Heart left ventricle (tissue), 16 donors: ENCODE measurements around the gene KCNAB1. TPM values are rescaled to one million over a fixed set of nuclear protein-coding genes. Genes with fewer than 3 reads are reported as not detected.

ENCODE experiments used
- ATAC-seq, 4 donors: fragments of 200-7000 bp; cut with Tn5 transposase; one replicate each; pipeline ENCODE4 v1.9.1; 2020 to 2022; ENCODE audit warnings: moderate library complexity in 4 of 4, mild to moderate bottlenecking in 3 of 4, moderate number of reproducible peaks in 1 of 4
- DNase-seq, 5 donors: peaks; one replicate each; pipeline ENCODE4 v3.0.0-alpha.2; 2020
- H3K27ac ChIP-seq, 12 donors: fragments of 200-600 bp; sonication (generic) in 4 of 12; one replicate each; pipeline versions ENCODE4 v1.5.0 to v1.8.0; 2016 to 2022; ENCODE audit warnings: mild to moderate bottlenecking in 2 of 12
- H3K27me3 ChIP-seq, 9 donors: fragments of 200-600 bp; sonication (generic) in 2 of 9; one replicate each; pipeline versions ENCODE4 v1.5.1 to v1.8.0; 2016 to 2022; ENCODE audit warnings: mild to moderate bottlenecking in 3 of 9
- H3K36me3 ChIP-seq, 9 donors: fragments of 200-600 bp; sonication (generic) in 2 of 9; one replicate each; pipeline versions ENCODE4 v1.5.0 to v1.8.0; 2018 to 2022; ENCODE audit warnings: mild to moderate bottlenecking in 2 of 9
- H3K4me1 ChIP-seq, 12 donors: fragments of 200-600 bp; sonication (generic) in 4 of 12; one replicate each; pipeline versions ENCODE4 v1.5.0 to v1.8.0; 2016 to 2022; ENCODE audit warnings: mild to moderate bottlenecking in 3 of 12
- H3K4me3 ChIP-seq, 12 donors: fragments of 200-600 bp; sonication (generic) in 4 of 12; one replicate each; pipeline versions ENCODE4 v1.5.0 to v1.8.0; 2017 to 2022; ENCODE audit warnings: mild to moderate bottlenecking in 9 of 12, moderate library complexity in 4 of 12
- H3K9me3 ChIP-seq, 12 donors: fragments of 200-600 bp; sonication (generic) in 4 of 12; one replicate each; pipeline versions ENCODE4 v1.5.0 to v1.8.0; 2016 to 2022; ENCODE audit warnings: mild to moderate bottlenecking in 1 of 12
- CTCF ChIP-seq, 12 donors: fragments of 200-600 bp; sonication (generic) in 4 of 12; IDR thresholded peaks; one replicate each; pipeline versions ENCODE4 v1.5.0 to v1.8.0; 2018 to 2022; ENCODE audit warnings: antibody characterized with exemption in 12 of 12, mild to moderate bottlenecking in 5 of 12
- POLR2A ChIP-seq, 2 donors: fragments of 450-650 bp; IDR thresholded peaks; one replicate each; pipeline ENCODE4 v1.6.1; 2017; ENCODE audit warnings: antibody characterized with exemption in 2 of 2, mild to moderate bottlenecking in 2 of 2, moderate library complexity in 2 of 2
- WGBS, 4 donors: extraction: QIAGEN DNeasy Blood & Tissue Kit in 2 of 4; methylation state at CpG; one replicate each; pipeline versions ENCODE4 v1.1.5 to v1.1.7; 2013 to 2018; 5-methylcytosine and 5-hydroxymethylcytosine counted together
- intact Hi-C, 10 donors: fragments of 100-400 bp; cut with DNase I; formaldehyde crosslinking; loops; one replicate each; pipeline versions ENCODE4 v1.11.1 to v1.14.2; 2022
- polyA plus RNA-seq, 2 donors: library from polyadenylated mRNA; stranded (reverse); fragments of 200-250 nt; gene quantifications; one replicate each; pipeline ENCODE4 v1.2.3, GENCODE V29; 2013
- total RNA-seq, 9 donors: library from RNA; depleted of rRNA in 2 of 9; stranded (reverse); fragments of >200 nt in 2 of 9; fragmentation: NEBNext Ultra II Directional in 3 of 9; extraction: Animal tissue kit (Norgen Biotek cat#: 25700) in 3 of 9; gene quantifications; one replicate each; pipeline versions ENCODE4 v1.1.0 to v1.2.4, GENCODE V29; 2016 to 2023
- donor health status: ischemic (EF 13 %, LVEDD 7.1; RV severe dilation, severe dysfunction).
- donor health status: healthy with polysubstance abuse.
- donor health status: DM: no; HTN: yes; CAD: no.
- donor health status: DM: no; HTN: no; CAD: no.
- donor health status: ischemic (EF 25% LVEDD 6.9; RV normal size, moderate dysfunction).
- donor health status: ischemic (EF 25% LVEDD 5.7; RV mildly dilated, moderate dysfunction).
- donor health status: healthy.
- donor health status: DM: yes; HTN: yes; CAD: no.
- donor health status: ischemic (EF 35%, LVEDD 5.7; RV mildly dilated, moderate dysfunction).
- donor health status: nonischemic (EF 11% LVEDD 7.7; RV severe dilation, severe dysfunction).
- donor health status: DM: yes; HTN: yes; CAD: no.
- donor health status: PGD.
- donor health status: ischemic (EF 29% LVEDD 5.4; RV normal size, mild dysfunction).
- donor health status: nonischemic (EF 23%, LVEDD 6.1; RV moderate dilation, normal function).

The KCNAB1 gene
- total and polyA plus RNA-seq, 11 donors = 1.1 to 3.5 (median 2.3) TPM

GRCh38 chr3:156473341-156473740 lies 353.0 kb downstream of the KCNAB1 start:
- DNase-seq (no peak), ATAC-seq (no peak)
- intact Hi-C loops = no loop called here
- H3K4me3 ChIP-seq = no peak overlapping the region
- no peak overlapping the region for H3K27ac ChIP-seq
- H3K27me3 ChIP-seq = no peaks in the 10 kb centered on the region
- H3K36me3 ChIP-seq = no peaks in the 10 kb centered on the region
- TF ChIP-seq POLR2A (IDR thresholded peaks at IDR 0.05) = no peak
- TF ChIP-seq CTCF (IDR thresholded peaks at IDR 0.05) = no peak
- peaks cover 0 to 5% (median 0%) of the 10 kb centered on the region in 12 donors for H3K4me1 ChIP-seq
- H3K9me3 ChIP-seq = no peaks in the 10 kb centered on the region

GRCh38 chr3:156474560-156475389 lies 354.4 kb downstream of the KCNAB1 start:
- H3K27ac ChIP-seq = no peak overlapping the region
- H3K4me1 ChIP-seq = peaks cover 0 to 7% (median 0%) of the 10 kb centered on the region in 12 donors
- H3K9me3 ChIP-seq = no peaks in the 10 kb centered on the region
- no peak overlapping the region for H3K4me3 ChIP-seq
- no peak for ATAC-seq
- DNase-seq = no peak
- TF ChIP-seq POLR2A (IDR thresholded peaks at IDR 0.05) (no peak), CTCF (IDR thresholded peaks at IDR 0.05) (peak in 10 of 12 donors; percentile 7 to 49 (median 31))
- H3K27me3 ChIP-seq = no peaks in the 10 kb centered on the region
- intact Hi-C loops = no loop called here
- H3K36me3 ChIP-seq = no peaks in the 10 kb centered on the region
- WGBS, 4 donors = 58 to 68% (median 62%) methylated on average over 12 of the region's 12 CpGs

- Histone ChIP-seq H3K4me1 (peaks cover 0 to 7% (median 0%) of the 10 kb centered on the region in 12 donors), H3K4me3 (no peak overlapping the region), H3K27me3 (no peaks in the 10 kb centered on the region), H3K9me3 (no peaks in the 10 kb centered on the region), H3K36me3 (no peaks in the 10 kb centered on the region), H3K27ac (peak overlapping the region in 1 of 12 donors; percentile 35)
- 57 to 88% (median 82%) methylated on average over 1 of the region's 1 CpG for WGBS, 4 donors
- intact Hi-C loops = no loop called here
- TF ChIP-seq CTCF (IDR thresholded peaks at IDR 0.05) (no peak), POLR2A (IDR thresholded peaks at IDR 0.05) (no peak)
- DNase-seq (peak in 1 of 5 donors; percentile 31), ATAC-seq (peak in 2 of 4 donors; percentile 41 to 65)
Observed at GRCh38 chr3:156477323-156477722, 356.9 kb downstream of the KCNAB1 start.

GRCh38 chr3:156478891-156479290 lies 358.5 kb downstream of the KCNAB1 start:
- Histone ChIP-seq H3K27me3 (no peaks in the 10 kb centered on the region), H3K4me3 (no peak overlapping the region), H3K9me3 (no peaks in the 10 kb centered on the region), H3K4me1 (peaks cover 0 to 15% (median 3%) of the 10 kb centered on the region in 12 donors), H3K36me3 (no peaks in the 10 kb centered on the region), H3K27ac (peak overlapping the region in 2 of 12 donors; percentile 25 to 35)
- intact Hi-C loops = no loop called here
- ATAC-seq (no peak), DNase-seq (no peak)
- 71 to 89% (median 81%) methylated on average over 2 of the region's 2 CpGs for WGBS, 4 donors
- TF ChIP-seq CTCF (IDR thresholded peaks at IDR 0.05) (no peak), POLR2A (IDR thresholded peaks at IDR 0.05) (no peak)
